SU-DHL-6 (cell line): ENCODE results near the gene TMEM154.

Experiments
- H2AFZ ChIP-seq: fragments of 200-600 bp; sonication (generic); 2 replicates; pipeline ENCODE4 v1.6.1; 2014; ENCODE audit warnings: low read depth, mild to moderate bottlenecking, moderate library complexity, mixed read lengths, antibody characterized with exemption, low read length; ENCODE audit not compliant: severe bottlenecking
- H3F3A ChIP-seq: fragments of 200-600 bp; shearing (Covaris generic); 2 replicates; pipeline ENCODE4 v1.6.0; 2016; ENCODE audit warnings: antibody characterized with exemption, mild to moderate bottlenecking; ENCODE audit not compliant: insufficient read depth
- H3K27ac ChIP-seq: fragments of 200-600 bp; sonication (generic); 2 replicates; pipeline ENCODE4 v1.5.1; 2016; ENCODE audit warnings: low read depth, mild to moderate bottlenecking, low read length, moderate library complexity, mixed read lengths
- H3K27me3 ChIP-seq: fragments of 200-600 bp; sonication (generic), shearing (Covaris generic); 2 replicates; pipeline ENCODE4 v1.6.0; 2014; ENCODE audit warnings: mild to moderate bottlenecking, low read length
- H3K36me3 ChIP-seq: fragments of 200-600 bp; sonication (generic); 2 replicates; pipeline ENCODE4 v1.6.1; 2014; ENCODE audit warnings: mild to moderate bottlenecking, low read length, mixed read lengths
- H3K4me2 ChIP-seq: fragments of 300-600, 200-600 bp; shearing (Covaris generic), sonication (generic); 2 replicates; pipeline ENCODE4 v1.6.0; 2014; ENCODE audit warnings: low read length, low read depth, mild to moderate bottlenecking; ENCODE audit not compliant: poor library complexity, severe bottlenecking
- H3K4me3 ChIP-seq: fragments of 200-600 bp; sonication (generic); 2 replicates; pipeline ENCODE4 v1.5.1; 2014; ENCODE audit warnings: antibody characterized with exemption, low read length, mild to moderate bottlenecking, mixed read lengths; ENCODE audit not compliant: insufficient read depth, poor library complexity, severe bottlenecking
- H3K79me2 ChIP-seq: fragments of 200-600 bp; sonication (generic); 2 replicates; pipeline ENCODE4 v1.6.1; 2014; ENCODE audit warnings: mild to moderate bottlenecking, low read length, moderate library complexity; ENCODE audit not compliant: insufficient read depth
- H3K9ac ChIP-seq: fragments of 200-600 bp; sonication (generic); 2 replicates; pipeline ENCODE4 v1.7.0; 2014; ENCODE audit warnings: mild to moderate bottlenecking, low read length
- H3K9me2 ChIP-seq: fragments of 200-600 bp; sonication (generic); replicated peaks from 2 replicates; pipeline ENCODE4 v1.6.1; 2014; ENCODE audit warnings: low read length; ENCODE audit not compliant: insufficient read depth
- H3K9me3 ChIP-seq: fragments of 200-600 bp; sonication (generic); 2 replicates; pipeline ENCODE4 v1.6.1; 2014; ENCODE audit warnings: low read length, mixed read lengths; ENCODE audit not compliant: insufficient read depth
- H4K20me1 ChIP-seq: fragments of 200-600 bp; sonication (generic); 2 replicates; pipeline ENCODE4 v1.6.1; 2014; ENCODE audit warnings: low read depth, mild to moderate bottlenecking, antibody characterized with exemption, low read length, moderate library complexity, mixed read lengths
- CTCF ChIP-seq: fragments of 200-600 bp; sonication (generic); IDR thresholded peaks from one replicate; pipeline ENCODE4 v1.5.1; 2017; ENCODE audit warnings: antibody characterized with exemption, mild to moderate bottlenecking, low read length, moderate library complexity; ENCODE audit not compliant: insufficient read depth, poor library complexity, severe bottlenecking
- EZH2phosphoT487 ChIP-seq: fragments of 200-600 bp; sonication (generic), shearing (Covaris generic); conservative IDR thresholded peaks from 2 replicates; pipeline ENCODE4 v1.6.1; 2018; ENCODE audit warnings: mild to moderate bottlenecking, antibody characterized with exemption, low read length, moderate library complexity, mixed read lengths

TMEM154 gene

GRCh38 chr4:152579916-152580315 lies 99.9 kb downstream of the TMEM154 start:
- no peak overlapping the region for H3K4me2 ChIP-seq
- no peaks in the 10 kb centered on the region for H4K20me1 ChIP-seq
- no peaks in the 10 kb centered on the region for H3K9me3 ChIP-seq
- H3K9me2 ChIP-seq = no peaks in the 10 kb centered on the region
- TF ChIP-seq EZH2phosphoT487 (no peak), CTCF (no peak)
- no peaks in the 10 kb centered on the region for H3K36me3 ChIP-seq
- H3K79me2 ChIP-seq = no peaks in the 10 kb centered on the region
- no peaks in the 10 kb centered on the region; the same call in 1 of the 2 replicates for H3F3A ChIP-seq
- no peak overlapping the region for H3K9ac ChIP-seq
- no peak overlapping the region for H3K4me3 ChIP-seq
- no peak overlapping the region for H3K27ac ChIP-seq
- no peak overlapping the region for H2AFZ ChIP-seq
- no peaks in the 10 kb centered on the region for H3K27me3 ChIP-seq

GRCh38 chr4:152579107-152579764 lies 100.6 kb downstream of the TMEM154 start:
- Histone ChIP-seq H3F3A (no peaks in the 10 kb centered on the region; the same call in 1 of the 2 replicates), H3K9me2 (no peaks in the 10 kb centered on the region), H3K9me3 (no peaks in the 10 kb centered on the region), H3K4me2 (no peak overlapping the region), H3K9ac (no peak overlapping the region), H4K20me1 (no peaks in the 10 kb centered on the region), H2AFZ (no peak overlapping the region), H3K27me3 (no peaks in the 10 kb centered on the region), H3K27ac (no peak overlapping the region), H3K79me2 (no peaks in the 10 kb centered on the region), H3K4me3 (no peak overlapping the region), H3K36me3 (no peaks in the 10 kb centered on the region)
- no peak for TF ChIP-seq CTCF
- TF ChIP-seq EZH2phosphoT487 = no peak

- Histone ChIP-seq H3K36me3 (no peaks in the 10 kb centered on the region), H2AFZ (no peak overlapping the region), H4K20me1 (no peaks in the 10 kb centered on the region), H3K4me3 (no peak overlapping the region), H3K79me2 (no peaks in the 10 kb centered on the region), H3F3A (no peaks in the 10 kb centered on the region; the same call in 1 of the 2 replicates), H3K9ac (no peak overlapping the region), H3K27ac (no peak overlapping the region), H3K9me2 (no peaks in the 10 kb centered on the region), H3K9me3 (no peaks in the 10 kb centered on the region), H3K4me2 (no peak overlapping the region), H3K27me3 (no peaks in the 10 kb centered on the region)
- TF ChIP-seq CTCF (no peak), EZH2phosphoT487 (no peak)
These were observed 101.1 kb downstream of the TMEM154 start for GRCh38 chr4:152578670-152579069.
